GM18498 (cell line): ENCODE measurements around the gene ERVK3-1.
"Not testable (repeated sequence)": the region's sequence is repeated elsewhere in the genome, so short reads cannot be mapped to it uniquely, and the experiment has no call there.

Experiments used
- ATAC-seq: cut with Tn5 transposase; IDR thresholded peaks from one replicate; pipeline ENCODE4 v1.9.1; 2021; ENCODE audit warnings: mild to moderate bottlenecking, moderate library complexity; ENCODE audit not compliant: unreplicated experiment

Gene ERVK3-1

GRCh38 chr19:58305065-58305931 is at the start of gene ERVK3-1:
Gene ERVK3-1, plus strand, starts transcription at chr19:58305377. Its CDS starts 6,792 bp downstream, at chr19:58312169.
- peak; percentile 95 for ATAC-seq

- ATAC-seq: not testable (repeated sequence)
Observed at GRCh38 chr19:58258259-58258658, 46.9 kb upstream of the ERVK3-1 start.

DNA sequence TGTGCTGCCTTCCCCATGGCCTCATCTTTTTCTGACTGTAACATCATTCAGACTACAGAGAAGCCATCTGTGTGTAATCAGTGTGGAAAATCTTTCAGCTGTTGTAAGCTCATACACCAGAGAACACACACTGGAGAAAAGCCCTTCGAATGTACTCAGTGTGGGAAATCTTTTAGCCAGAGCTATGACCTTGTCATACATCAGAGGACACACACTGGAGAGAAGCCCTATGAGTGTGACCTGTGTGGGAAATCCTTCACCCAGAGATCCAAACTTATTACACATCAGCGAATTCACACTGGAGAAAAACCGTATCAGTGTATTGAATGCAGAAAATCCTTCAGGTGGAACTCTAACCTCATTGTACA is 43.6 kb upstream of the ERVK3-1 start:
- ATAC-seq: no peak

GRCh38 chr19:58261968-58262921 is 42.9 kb upstream of the ERVK3-1 start:
- ATAC-seq: no peak

DNA sequence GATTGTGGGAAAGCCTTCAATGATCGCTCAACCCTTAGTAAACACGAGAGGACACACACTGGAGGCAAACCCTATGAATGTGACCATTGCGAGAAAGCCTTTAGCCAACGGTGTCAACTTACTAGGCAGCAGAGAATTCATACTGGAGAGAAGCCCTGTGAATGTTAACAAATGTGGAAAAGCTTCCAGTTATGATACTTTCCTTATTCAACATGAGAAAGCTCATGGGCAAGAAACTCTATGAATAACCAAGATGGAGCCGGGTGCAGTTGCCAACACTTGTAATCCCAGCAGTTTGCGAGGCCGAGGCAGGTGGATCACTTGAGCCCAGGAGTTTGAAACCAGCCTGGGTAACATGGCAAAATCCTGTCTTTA is 42.3 kb upstream of the ERVK3-1 start:
- no peak for ATAC-seq

GRCh38 chr19:58265100-58265499 is 40.1 kb upstream of the ERVK3-1 start:
- no peak for ATAC-seq

GRCh38 chr19:58268344-58268743 is 36.8 kb upstream of the ERVK3-1 start:
- no peak for ATAC-seq

DNA sequence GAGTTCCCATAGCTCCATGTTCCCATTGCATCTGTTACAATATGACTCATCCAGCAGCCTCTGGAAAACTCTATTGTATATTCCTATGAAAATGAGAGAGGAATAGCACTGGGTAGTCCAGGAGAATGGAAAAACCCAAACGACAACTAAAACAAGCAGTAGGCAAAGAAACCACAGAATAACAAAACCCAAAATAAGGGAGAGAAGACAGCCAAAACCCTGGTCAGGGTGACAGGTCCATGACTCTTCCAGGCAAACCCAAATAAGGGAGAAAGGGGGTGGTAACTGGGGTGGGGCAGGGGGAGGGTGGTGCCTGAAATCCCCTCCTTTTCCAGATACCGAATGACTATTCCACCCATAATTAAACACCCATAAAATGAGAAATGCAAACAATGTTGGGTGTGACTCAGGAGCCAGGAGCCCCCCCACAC is 30.4 kb upstream of the ERVK3-1 start:
- no peak for ATAC-seq

DNA sequence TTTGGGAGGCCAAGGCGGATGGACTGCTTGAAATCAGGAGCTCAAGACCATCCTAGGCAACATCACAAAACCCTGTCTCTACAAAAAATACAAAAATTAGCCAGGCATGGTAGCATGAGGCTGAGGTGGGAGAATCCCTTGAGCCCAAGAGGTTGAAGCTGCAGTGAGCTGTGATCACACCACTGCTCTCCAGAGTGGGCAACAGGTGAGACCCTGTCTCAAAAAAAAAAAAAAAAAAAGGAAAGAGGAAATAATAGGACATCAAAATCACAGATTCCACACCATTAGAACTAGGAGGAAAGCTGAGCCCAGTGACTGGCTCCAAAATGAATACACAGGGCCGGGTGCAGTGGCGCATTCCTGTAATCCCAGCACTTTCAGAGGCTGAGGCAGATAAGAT is 29.6 kb upstream of the ERVK3-1 start:
- no peak for ATAC-seq

- no peak for ATAC-seq
Observed at GRCh38 chr19:58277197-58277596, 28.0 kb upstream of the ERVK3-1 start.

- no peak for ATAC-seq
Observed at GRCh38 chr19:58277748-58278540, 27.2 kb upstream of the ERVK3-1 start.

DNA sequence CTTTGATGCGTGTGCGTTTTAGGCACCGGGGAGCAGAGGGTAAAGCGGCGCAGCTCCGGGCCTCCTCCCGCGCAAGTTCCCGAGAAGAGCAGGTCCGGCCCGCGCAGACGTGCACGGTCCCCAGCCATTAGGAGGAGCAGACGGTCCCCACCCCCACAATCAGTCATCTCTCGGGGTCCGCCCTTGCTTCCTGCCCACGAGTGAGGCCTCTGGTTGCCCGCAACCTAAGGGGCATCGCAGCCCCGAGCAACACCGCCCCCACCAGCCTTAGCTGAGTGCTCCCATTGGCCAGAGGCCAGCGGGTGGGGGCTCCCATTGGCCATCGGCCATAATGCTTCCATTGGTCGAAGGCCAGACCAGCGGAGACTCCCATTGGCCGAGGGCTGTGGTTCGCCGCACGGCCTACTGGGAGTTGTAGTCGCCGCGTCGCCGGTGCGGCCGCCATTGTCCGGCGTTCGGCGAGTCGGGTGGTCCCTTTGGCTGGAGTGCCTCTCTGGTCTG is 26.6 kb upstream of the ERVK3-1 start, which contains the start of gene ZNF8:
TSS of gene ZNF8 (plus strand) at position 415 of the 501 bp plus-strand sequence. CDS start 127 bp downstream, outside the sequence.
- ATAC-seq: peak; percentile 97

DNA sequence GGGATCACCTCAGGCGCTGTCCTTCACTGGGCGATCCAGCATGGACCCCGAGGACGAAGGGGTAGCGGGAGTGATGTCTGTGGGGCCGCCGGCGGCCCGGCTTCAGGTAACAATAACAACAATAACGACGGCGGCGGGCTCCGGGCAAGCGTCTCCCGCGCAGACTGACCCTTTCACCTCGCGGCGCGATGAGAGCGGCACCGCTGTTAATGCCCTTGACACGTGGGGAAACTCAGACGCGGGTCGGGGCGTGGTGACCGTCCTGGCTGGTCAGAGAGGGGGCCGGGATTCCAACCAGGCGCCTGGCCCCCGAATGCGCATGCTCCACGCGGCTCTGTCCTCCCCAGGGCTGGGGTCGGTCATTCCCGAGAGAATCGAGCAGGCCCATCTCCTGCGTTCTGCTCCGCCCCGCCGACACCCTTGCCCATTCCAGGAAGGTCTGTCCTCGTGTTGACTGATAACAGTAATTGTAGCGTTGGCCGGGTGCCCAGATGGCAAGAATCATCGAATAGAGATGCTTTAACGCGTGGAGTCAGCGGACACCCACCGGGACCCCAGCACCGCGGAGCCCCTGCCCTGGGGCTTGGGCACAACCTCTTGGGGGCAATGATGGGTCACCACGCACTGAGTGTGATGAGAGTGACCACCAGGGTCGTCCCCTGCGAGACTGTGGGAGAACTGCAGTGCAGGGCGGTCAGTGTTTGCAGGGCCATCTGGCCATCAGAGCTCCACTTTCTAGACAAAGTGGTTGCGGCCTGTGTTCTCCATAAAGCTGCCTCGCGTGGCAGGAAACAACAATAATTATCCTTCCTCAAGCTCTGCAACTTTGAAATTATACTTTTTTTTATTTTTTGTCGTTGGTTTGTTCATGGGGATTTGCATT is 25.9 kb upstream of the ERVK3-1 start:
- ATAC-seq: peak; percentile 25

DNA sequence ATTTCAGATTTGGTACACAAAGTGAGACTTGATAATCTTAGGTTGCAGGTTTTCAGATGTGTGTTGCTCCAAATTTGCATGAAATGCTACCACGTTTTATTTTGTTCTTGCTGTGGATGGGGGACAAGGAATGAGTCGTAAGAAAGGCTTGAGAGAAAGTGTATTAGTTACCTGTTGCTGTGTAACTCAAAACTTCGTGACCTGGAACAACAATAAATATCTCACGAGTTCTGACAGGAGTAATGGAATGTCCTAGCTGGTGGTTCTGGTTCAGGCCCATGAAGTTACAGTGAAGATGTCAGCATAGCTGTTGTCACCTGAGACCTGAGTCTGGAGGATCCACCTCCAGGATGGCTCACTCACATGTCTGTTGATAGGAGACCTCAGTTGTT is 25.3 kb upstream of the ERVK3-1 start:
- no peak for ATAC-seq

DNA sequence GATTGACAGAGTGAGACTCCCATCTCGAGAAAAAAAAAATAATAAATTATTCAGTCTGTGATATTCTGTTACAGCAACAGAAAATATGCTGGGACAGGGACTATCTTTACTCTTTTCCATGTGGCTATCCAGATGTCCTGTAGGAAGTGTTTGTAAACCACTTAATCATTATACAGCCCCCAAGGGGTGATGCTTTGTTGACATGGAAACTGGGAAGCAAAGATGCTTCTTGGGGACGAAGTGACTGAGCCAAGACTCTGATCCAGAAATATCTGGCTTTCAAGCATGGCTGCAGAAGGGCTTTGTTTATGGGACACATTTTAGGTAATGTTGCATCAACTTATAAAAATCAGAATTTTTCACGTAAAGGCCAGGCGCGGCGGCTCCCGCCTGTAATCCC is 21.0 kb upstream of the ERVK3-1 start:
- ATAC-seq: no peak

DNA sequence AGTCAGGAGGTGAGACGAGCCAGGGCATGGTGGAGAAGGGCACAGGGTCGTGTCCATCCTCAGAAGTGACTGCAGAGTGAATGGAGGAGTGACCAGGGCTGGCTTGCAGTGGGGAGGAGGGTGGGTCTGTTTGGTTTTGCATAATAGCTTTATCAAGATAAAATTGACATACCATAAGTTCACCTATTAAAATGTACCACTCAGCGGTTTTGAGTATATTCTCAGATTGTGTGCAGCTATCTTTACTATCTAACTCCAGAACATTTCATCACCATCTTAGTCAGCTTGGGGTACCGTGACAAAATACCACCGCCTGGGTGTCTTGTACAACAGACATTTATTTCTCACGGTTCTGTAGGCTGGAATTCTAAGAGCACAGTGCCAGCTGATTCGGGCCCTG is 13.2 kb upstream of the ERVK3-1 start:
- no peak for ATAC-seq

GRCh38 chr19:58294743-58295374 is 10.3 kb upstream of the ERVK3-1 start:
- ATAC-seq: no peak

GRCh38 chr19:58296104-58296503 is 9.1 kb upstream of the ERVK3-1 start:
- no peak for ATAC-seq

GRCh38 chr19:58300620-58301019 is 4.6 kb upstream of the ERVK3-1 start:
- no peak for ATAC-seq
